Loucy (cell line): ENCODE results near the gene PLOD3.

Experiments
- EZH2phosphoT487 ChIP-seq: fragments of 200-600 bp; IDR thresholded peaks from 2 replicates; pipeline ENCODE4 v1.6.1; 2018; ENCODE audit warnings: antibody characterized with exemption, mild to moderate bottlenecking, moderate library complexity, borderline replicate concordance
- TF ChIP-seq, protein P1 (sequence below): fragments of 200-600 bp; sonication (generic); conservative IDR thresholded peaks from 2 replicates; pipeline ENCODE4 v1.5.1; 2014; ENCODE audit warnings: mild to moderate bottlenecking, antibody characterized with exemption, low read length

DNA sequence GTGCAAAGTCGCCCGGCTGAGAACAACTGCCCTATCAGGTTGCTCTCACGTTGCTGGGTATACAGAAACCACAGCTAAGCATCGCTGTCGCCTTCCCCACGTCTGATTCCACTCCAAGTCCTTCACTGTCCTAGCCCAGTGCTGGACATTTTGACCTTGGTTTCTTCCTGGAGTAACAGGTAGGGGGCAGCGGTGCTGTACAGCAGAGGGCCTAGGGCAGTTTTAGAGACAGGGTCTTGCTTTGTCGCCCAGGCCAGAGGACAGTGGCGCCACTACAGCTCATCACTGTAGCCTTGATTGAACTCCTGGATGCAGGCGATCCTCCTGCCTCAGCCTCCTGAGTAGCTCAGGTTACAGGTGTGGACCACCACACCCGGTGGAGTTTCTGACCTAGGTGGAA, 17.7 kb upstream of the PLOD3 start:
- TF ChIP-seq, protein P1, sequence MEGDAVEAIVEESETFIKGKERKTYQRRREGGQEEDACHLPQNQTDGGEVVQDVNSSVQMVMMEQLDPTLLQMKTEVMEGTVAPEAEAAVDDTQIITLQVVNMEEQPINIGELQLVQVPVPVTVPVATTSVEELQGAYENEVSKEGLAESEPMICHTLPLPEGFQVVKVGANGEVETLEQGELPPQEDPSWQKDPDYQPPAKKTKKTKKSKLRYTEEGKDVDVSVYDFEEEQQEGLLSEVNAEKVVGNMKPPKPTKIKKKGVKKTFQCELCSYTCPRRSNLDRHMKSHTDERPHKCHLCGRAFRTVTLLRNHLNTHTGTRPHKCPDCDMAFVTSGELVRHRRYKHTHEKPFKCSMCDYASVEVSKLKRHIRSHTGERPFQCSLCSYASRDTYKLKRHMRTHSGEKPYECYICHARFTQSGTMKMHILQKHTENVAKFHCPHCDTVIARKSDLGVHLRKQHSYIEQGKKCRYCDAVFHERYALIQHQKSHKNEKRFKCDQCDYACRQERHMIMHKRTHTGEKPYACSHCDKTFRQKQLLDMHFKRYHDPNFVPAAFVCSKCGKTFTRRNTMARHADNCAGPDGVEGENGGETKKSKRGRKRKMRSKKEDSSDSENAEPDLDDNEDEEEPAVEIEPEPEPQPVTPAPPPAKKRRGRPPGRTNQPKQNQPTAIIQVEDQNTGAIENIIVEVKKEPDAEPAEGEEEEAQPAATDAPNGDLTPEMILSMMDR = peak; percentile 64
- no peak for TF ChIP-seq EZH2phosphoT487
